Gastroesophageal sphincter (tissue), 3 donors: ENCODE results near the gene ANKRD55.

ENCODE experiments used
- CTCF ChIP-seq, 4 experiments: fragments of 200-600 bp in 2 of 4; fragments of 450-650 bp in 2 of 4; sonication (generic) in 1 of 4; IDR thresholded peaks; one replicate each; pipeline ENCODE4 v1.5.1; 2017 to 2019; ENCODE audit warnings: antibody characterized with exemption in 4 of 4, mild to moderate bottlenecking in 2 of 4, moderate library complexity in 2 of 4
- EP300 ChIP-seq: sonication (generic); formaldehyde crosslinking; IDR thresholded peaks from one replicate; pipeline ENCODE4 v1.6.1; 2017; ENCODE audit warnings: antibody characterized with exemption, mild to moderate bottlenecking
- POLR2A ChIP-seq, 2 donors: fragments of 450-650 bp; IDR thresholded peaks; one replicate each; pipeline ENCODE4 v1.6.1; 2017; ENCODE audit warnings: antibody characterized with exemption in 2 of 2, mild to moderate bottlenecking in 2 of 2, moderate library complexity in 1 of 2

- TF ChIP-seq CTCF (IDR thresholded peaks at IDR 0.05) (no peak), POLR2A (IDR thresholded peaks at IDR 0.05) (no peak), EP300 (no peak)
Measured at GRCh38 chr5:56110646-56111403, 122.3 kb downstream of the ANKRD55 start.
